HL-60 (cell line): ENCODE results near the gene EFCAB13.

Source experiments
- CTCF ChIP-seq: IDR thresholded peaks from one replicate; pipeline ENCODE4 v1.5.1; 2011; ENCODE audit warnings: low read length, control low read depth, inconsistent platforms; ENCODE audit not compliant: insufficient read depth
- GABPA ChIP-seq: IDR thresholded peaks from 2 replicates; pipeline ENCODE4 v1.6.1; 2012; ENCODE audit warnings: low read depth
- POLR2AphosphoS5 ChIP-seq: IDR thresholded peaks from 2 replicates; pipeline ENCODE4 v1.6.1; 2012; ENCODE audit warnings: low read depth
- SPI1 ChIP-seq: IDR thresholded peaks from 2 replicates; pipeline ENCODE4 v1.6.1; 2012; ENCODE audit warnings: low read depth, mild to moderate bottlenecking, borderline replicate concordance

- TF ChIP-seq CTCF (no peak), SPI1 (no peak), POLR2AphosphoS5 (no peak), GABPA (no peak)
These were observed 76.6 kb downstream of the EFCAB13 start for GRCh38 chr17:47400333-47400732.
